GM12878 (cell line): ENCODE data around the gene ADRA2B.

Experiments
- CEBPB ChIP-seq, 2 experiments: fragments of 150-350 bp in 1 of 2; IDR thresholded peaks; 2 replicates each; pipeline ENCODE4 v1.6.1; 2012 to 2014; ENCODE audit warnings: low read depth in 2 of 2, low read length in 2 of 2, borderline replicate concordance in 1 of 2, inconsistent platforms in 1 of 2
- FOXK2 ChIP-seq: fragments of 450-650 bp; IDR thresholded peaks from 2 replicates; pipeline ENCODE4 v1.6.1; 2017; ENCODE audit warnings: mild to moderate bottlenecking, moderate library complexity

DNA sequence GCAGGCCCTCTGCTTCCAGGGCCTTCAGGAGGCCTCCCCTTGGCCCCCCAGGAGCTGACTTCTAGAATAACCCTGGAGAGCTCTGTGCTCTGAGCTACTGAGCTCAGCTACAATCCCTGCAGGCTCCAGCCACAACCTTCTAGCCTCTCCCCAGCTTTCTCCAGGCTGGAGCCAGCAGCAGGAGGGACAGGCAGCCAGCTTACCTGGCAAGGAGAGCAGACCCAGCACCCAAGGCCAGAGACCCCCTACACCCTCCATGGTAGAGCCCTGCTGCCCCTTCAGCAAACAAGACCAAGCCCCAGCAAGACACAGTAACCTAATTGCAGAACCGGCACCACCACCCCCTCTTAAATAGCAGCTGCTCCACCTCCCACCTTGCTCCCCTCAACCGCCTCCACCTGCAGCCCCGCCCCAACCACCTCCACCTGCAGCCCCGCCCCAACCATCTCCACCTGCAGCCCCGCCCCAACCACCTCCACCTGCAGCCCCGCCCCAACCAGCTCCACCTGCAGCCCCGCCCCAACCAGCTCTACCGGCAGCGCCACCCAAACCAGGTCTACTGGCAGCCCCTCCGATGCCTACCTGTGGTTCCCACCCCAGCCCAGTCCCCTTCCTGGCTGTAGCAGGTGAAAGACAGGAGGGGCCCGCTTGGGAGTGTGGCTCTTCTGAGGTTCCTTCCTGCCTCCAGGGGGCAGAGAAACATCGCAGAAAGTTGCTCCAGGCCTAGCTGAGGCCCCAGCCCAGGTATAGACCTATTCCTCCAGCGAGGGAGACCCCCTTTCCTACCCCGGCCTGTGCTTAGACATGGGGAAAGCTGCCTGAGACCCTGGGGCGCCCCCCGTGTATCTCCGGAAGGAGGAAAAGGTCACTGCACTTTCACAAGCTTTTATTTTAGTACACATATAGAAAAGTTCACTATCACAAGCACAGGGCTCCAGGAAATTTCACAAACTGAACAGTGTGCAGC is 22.1 kb upstream of the ADRA2B start, which contains the start of gene ASTL:
- TF ChIP-seq CEBPB (IDR thresholded peaks at IDR 0.05; ENCODE audit: borderline replicate concordance in 1 of 2, low read depth in 2 of 2, low read length in 2 of 2) (no peak), FOXK2 (no peak)
